Renal pelvis (tissue), 3 donors: Measurements from ENCODE around the gene TPST1. TPM values are rescaled to one million over a fixed set of nuclear protein-coding genes. Genes with fewer than 3 reads are reported as not detected.

Experiments used
- polyA plus RNA-seq, 3 donors: library from polyadenylated mRNA; unstranded; fragments of 120-200 nt; gene quantifications; one replicate each; pipeline ENCODE4 v1.2.1, GENCODE V29; 2013; ENCODE audit not compliant: insufficient read length in 3 of 3

TPST1 gene
- polyA plus RNA-seq, 3 donors: 37.3 to 43.7 (median 40.3) TPM

Other genes starting within 250 kb of the TPST1 start
- gene GUSB, start 223.1 kb upstream of the TPST1 start, polyA plus RNA-seq: 10 to 100 TPM; 76.7 to 78.9 (median 77.8) TPM
- gene ASL, start 129.5 kb upstream of the TPST1 start, polyA plus RNA-seq: 10 to 100 TPM; 30.7 to 38.1 (median 36.1) TPM
- gene CRCP, start 90.5 kb upstream of the TPST1 start, polyA plus RNA-seq: 10 to 100 TPM; 25.3 to 34.8 (median 33.3) TPM